HG03095 (cell line): ENCODE data around the gene AOAH.

Experiments
- ATAC-seq: cut with Tn5 transposase; IDR thresholded peaks from one replicate; pipeline ENCODE4 v1.9.1; 2021; ENCODE audit warnings: moderate library complexity; ENCODE audit not compliant: unreplicated experiment

Gene AOAH

GRCh38 chr7:36604806-36605205 is 119.5 kb downstream of the AOAH start:
- no peak for ATAC-seq

- ATAC-seq, result no peak
These were observed 121.1 kb downstream of the AOAH start for GRCh38 chr7:36602934-36603887.

GRCh38 chr7:36602511-36602910 is 121.8 kb downstream of the AOAH start:
- ATAC-seq, result no peak

GRCh38 chr7:36601601-36602000 is 122.7 kb downstream of the AOAH start:
- no peak for ATAC-seq

GRCh38 chr7:36600869-36601530 is 123.3 kb downstream of the AOAH start:
- no peak for ATAC-seq

GRCh38 chr7:36600314-36600682 is 124.0 kb downstream of the AOAH start:
- no peak for ATAC-seq

GRCh38 chr7:36599645-36600313 is 124.5 kb downstream of the AOAH start:
- no peak for ATAC-seq

GRCh38 chr7:36598054-36598674 is 126.1 kb downstream of the AOAH start:
- no peak for ATAC-seq

GRCh38 chr7:36597090-36597773 is 127.1 kb downstream of the AOAH start:
- no peak for ATAC-seq

GRCh38 chr7:36594445-36594844 is 129.8 kb downstream of the AOAH start:
- ATAC-seq, result no peak

GRCh38 chr7:36591636-36592035 is 132.7 kb downstream of the AOAH start:
- no peak for ATAC-seq

- ATAC-seq, result no peak
These were observed 134.9 kb downstream of the AOAH start for GRCh38 chr7:36589391-36589790.

- no peak for ATAC-seq
These were observed 141.0 kb downstream of the AOAH start for GRCh38 chr7:36583318-36583717.

- ATAC-seq, result no peak
These were observed 148.5 kb downstream of the AOAH start for GRCh38 chr7:36575832-36576231.

- ATAC-seq, result no peak
These were observed 151.2 kb downstream of the AOAH start for GRCh38 chr7:36573066-36573465.

- ATAC-seq, result no peak
These were observed 153.1 kb downstream of the AOAH start for GRCh38 chr7:36571190-36571560.

GRCh38 chr7:36570528-36571189 is 153.6 kb downstream of the AOAH start:
- no peak for ATAC-seq

- no peak for ATAC-seq
These were observed 155.8 kb downstream of the AOAH start for GRCh38 chr7:36568452-36568849.

GRCh38 chr7:36567699-36568451 is 156.4 kb downstream of the AOAH start:
- no peak for ATAC-seq
